OCI-M1 (cell line): Measurements from ENCODE around the gene MARCHF7.

Experiments
- DNase-seq: peaks from one replicate; lab custom pipeline; 2025; lab: John Stamatoyannopoulos, UW

The MARCHF7 gene

DNA sequence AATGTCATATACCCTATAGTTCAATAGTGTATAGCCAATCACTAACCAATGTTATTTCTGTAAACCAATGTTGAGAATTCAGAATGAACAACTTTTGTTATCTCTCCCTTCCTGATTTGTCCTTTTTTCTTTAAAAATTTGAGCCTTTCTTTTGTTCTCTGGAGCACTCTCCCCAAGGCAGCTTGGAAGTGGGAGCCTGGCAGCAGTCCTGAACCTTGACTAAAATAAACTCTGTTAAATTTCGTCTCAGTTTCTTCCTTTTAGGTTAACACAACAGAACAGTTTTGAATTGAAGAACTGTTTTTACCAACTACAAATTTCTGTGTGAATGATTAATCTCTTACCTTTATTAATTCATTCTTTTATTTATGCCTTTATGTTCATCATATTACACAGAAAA is 49.8 kb downstream of the MARCHF7 start:
- no peak for DNase-seq
